WTC11 (cell line): ENCODE results near the gene PHF10. TPM values are rescaled to one million over a fixed set of nuclear protein-coding genes. Genes with fewer than 3 reads are reported as not detected.

ENCODE experiments used
- ATF1 ChIP-seq: sonication (generic); formaldehyde crosslinking; IDR thresholded peaks from 2 replicates; pipeline ENCODE4 v1.8.1; 2023; ENCODE audit warnings: mild to moderate bottlenecking, moderate library complexity, missing genetic modification reagents
- ATF3 ChIP-seq: sonication (generic); formaldehyde crosslinking; conservative IDR thresholded peaks from 2 replicates; pipeline ENCODE4 v1.8.1; 2022; ENCODE audit warnings: mild to moderate bottlenecking, missing genetic modification reagents
- CREM ChIP-seq: sonication (generic); formaldehyde crosslinking; IDR thresholded peaks from 2 replicates; pipeline ENCODE4 v1.8.1; 2022; ENCODE audit warnings: mild to moderate bottlenecking, missing genetic modification reagents, moderate library complexity
- FOXJ3 ChIP-seq: sonication (generic); formaldehyde crosslinking; IDR thresholded peaks from 2 replicates; pipeline ENCODE4 v1.9.0; 2021; ENCODE audit warnings: missing genetic modification reagents, mild to moderate bottlenecking, borderline replicate concordance
- GTF2I ChIP-seq: fragments of 250-450 bp; sonication (Bioruptor Pico); conservative IDR thresholded peaks from 2 replicates; pipeline ENCODE4 v1.4.0; 2021; ENCODE audit warnings: mild to moderate bottlenecking
- HMGXB4 ChIP-seq: sonication (generic); formaldehyde crosslinking; IDR thresholded peaks from 2 replicates; pipeline ENCODE4 v1.8.1; 2023; ENCODE audit warnings: mild to moderate bottlenecking, moderate library complexity, missing genetic modification reagents
- KAT7 ChIP-seq: sonication (generic); formaldehyde crosslinking; IDR thresholded peaks from 2 replicates; pipeline ENCODE4 v1.8.1; 2023; ENCODE audit warnings: missing genetic modification reagents, mild to moderate bottlenecking, borderline replicate concordance
- NFATC4 ChIP-seq: fragments of 250-450 bp; sonication (Bioruptor Pico); IDR thresholded peaks from 2 replicates; pipeline ENCODE4 v1.9.0; 2021; ENCODE audit warnings: mild to moderate bottlenecking
- OVOL2 ChIP-seq: fragments of 250-450 bp; sonication (Bioruptor Pico); IDR thresholded peaks from 2 replicates; pipeline ENCODE4 v1.9.0; 2021; ENCODE audit warnings: mild to moderate bottlenecking, borderline replicate concordance
- ZNF121 ChIP-seq: sonication (generic); formaldehyde crosslinking; IDR thresholded peaks from 2 replicates; pipeline ENCODE4 v1.8.0; 2023; ENCODE audit warnings: missing genetic modification reagents
- ZNF138 ChIP-seq: sonication (generic); formaldehyde crosslinking; conservative IDR thresholded peaks from 2 replicates; pipeline ENCODE4 v1.8.1; 2022; ENCODE audit warnings: mild to moderate bottlenecking, moderate library complexity, missing genetic modification reagents
- ZNF219 ChIP-seq: sonication (generic); formaldehyde crosslinking; IDR thresholded peaks from 2 replicates; pipeline ENCODE4 v1.8.0; 2023; ENCODE audit warnings: missing genetic modification reagents, mild to moderate bottlenecking, borderline replicate concordance
- ZNF263 ChIP-seq: sonication (generic); formaldehyde crosslinking; IDR thresholded peaks from 2 replicates; pipeline ENCODE4 v1.8.1; 2022; ENCODE audit warnings: low read depth, mild to moderate bottlenecking, moderate library complexity, missing genetic modification reagents
- ZNF423 ChIP-seq: fragments of 250-450 bp; sonication (Bioruptor Pico); IDR thresholded peaks from 2 replicates; pipeline ENCODE4 v2.1.2; 2022; ENCODE audit warnings: mild to moderate bottlenecking, moderate library complexity
- total RNA-seq: library from RNA; stranded (reverse); gene quantifications from 3 replicates; pipeline ENCODE4 v1.2.3, GENCODE V29; 2021
- TF ChIP-seq, protein P1 (sequence below): fragments of 250-450 bp; sonication (Bioruptor Pico); conservative IDR thresholded peaks from 2 replicates; pipeline ENCODE4 v1.9.0; 2021; ENCODE audit warnings: mild to moderate bottlenecking
- TF ChIP-seq, protein P2 (sequence below): sonication (generic); formaldehyde crosslinking; IDR thresholded peaks from 2 replicates; pipeline ENCODE4 v1.8.1; 2023; ENCODE audit warnings: mild to moderate bottlenecking, missing genetic modification reagents, borderline replicate concordance
- TF ChIP-seq, protein P3 (sequence below): sonication (generic); formaldehyde crosslinking; conservative IDR thresholded peaks from 2 replicates; pipeline ENCODE4 v1.8.1; 2023; ENCODE audit warnings: mild to moderate bottlenecking, low read depth, missing genetic modification reagents, moderate library complexity
- TF ChIP-seq, protein P4 (sequence below): sonication (generic); formaldehyde crosslinking; IDR thresholded peaks from 2 replicates; pipeline ENCODE4 v1.8.0; 2023; ENCODE audit warnings: mild to moderate bottlenecking, missing genetic modification reagents
- TF ChIP-seq, protein P5 (sequence below): fragments of 250-450 bp; sonication (Bioruptor Pico); IDR thresholded peaks from 2 replicates; pipeline ENCODE4 v1.9.0; 2021; ENCODE audit warnings: mild to moderate bottlenecking, borderline replicate concordance

Gene PHF10
- total RNA-seq, 1 experiment from 2014 or later, result 39.3 TPM

GRCh38 chr6:169751242-169752073, 27.2 kb upstream of the PHF10 start, which contains the start of the genes DYNLT2 and ERMARD (continued):
- no peak for TF ChIP-seq ZNF219 (CRISPR knock-in tag)
- TF ChIP-seq, protein P1, sequence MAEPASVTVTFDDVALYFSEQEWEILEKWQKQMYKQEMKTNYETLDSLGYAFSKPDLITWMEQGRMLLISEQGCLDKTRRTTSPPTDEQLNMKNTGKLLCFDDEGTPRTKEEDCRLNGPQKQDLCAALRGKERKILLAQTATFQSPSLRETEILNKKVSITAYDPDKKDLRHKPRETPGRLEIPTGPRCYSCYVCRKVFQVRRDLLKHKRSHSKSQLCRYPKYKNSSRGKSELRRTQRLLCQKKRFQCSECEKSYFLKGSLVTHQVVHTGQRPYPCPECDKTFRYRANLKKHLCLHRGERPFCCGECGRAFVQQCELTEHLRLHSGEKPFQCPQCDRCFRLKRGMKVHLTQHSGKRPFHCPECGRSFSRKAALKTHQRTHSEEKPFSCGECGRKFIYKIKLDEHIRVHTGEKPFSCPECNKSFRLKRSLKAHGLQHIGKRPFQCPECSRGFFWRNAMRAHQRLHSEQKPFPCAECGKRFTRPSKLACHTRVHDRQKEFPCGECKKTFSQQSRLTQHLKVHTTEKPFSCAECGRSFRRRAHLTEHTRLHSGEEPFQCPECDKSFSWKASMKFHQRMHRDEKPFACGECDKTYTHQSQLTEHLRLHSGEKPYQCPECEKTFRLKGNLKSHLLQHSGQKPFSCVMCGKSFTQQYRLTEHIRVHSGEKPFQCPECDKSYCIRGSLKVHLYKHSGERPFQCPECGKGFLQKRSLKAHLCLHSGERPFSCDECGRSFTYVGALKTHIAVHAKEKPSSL, result no peak
- no peak for TF ChIP-seq NFATC4 (CRISPR knock-in tag)
- TF ChIP-seq, protein P2, sequence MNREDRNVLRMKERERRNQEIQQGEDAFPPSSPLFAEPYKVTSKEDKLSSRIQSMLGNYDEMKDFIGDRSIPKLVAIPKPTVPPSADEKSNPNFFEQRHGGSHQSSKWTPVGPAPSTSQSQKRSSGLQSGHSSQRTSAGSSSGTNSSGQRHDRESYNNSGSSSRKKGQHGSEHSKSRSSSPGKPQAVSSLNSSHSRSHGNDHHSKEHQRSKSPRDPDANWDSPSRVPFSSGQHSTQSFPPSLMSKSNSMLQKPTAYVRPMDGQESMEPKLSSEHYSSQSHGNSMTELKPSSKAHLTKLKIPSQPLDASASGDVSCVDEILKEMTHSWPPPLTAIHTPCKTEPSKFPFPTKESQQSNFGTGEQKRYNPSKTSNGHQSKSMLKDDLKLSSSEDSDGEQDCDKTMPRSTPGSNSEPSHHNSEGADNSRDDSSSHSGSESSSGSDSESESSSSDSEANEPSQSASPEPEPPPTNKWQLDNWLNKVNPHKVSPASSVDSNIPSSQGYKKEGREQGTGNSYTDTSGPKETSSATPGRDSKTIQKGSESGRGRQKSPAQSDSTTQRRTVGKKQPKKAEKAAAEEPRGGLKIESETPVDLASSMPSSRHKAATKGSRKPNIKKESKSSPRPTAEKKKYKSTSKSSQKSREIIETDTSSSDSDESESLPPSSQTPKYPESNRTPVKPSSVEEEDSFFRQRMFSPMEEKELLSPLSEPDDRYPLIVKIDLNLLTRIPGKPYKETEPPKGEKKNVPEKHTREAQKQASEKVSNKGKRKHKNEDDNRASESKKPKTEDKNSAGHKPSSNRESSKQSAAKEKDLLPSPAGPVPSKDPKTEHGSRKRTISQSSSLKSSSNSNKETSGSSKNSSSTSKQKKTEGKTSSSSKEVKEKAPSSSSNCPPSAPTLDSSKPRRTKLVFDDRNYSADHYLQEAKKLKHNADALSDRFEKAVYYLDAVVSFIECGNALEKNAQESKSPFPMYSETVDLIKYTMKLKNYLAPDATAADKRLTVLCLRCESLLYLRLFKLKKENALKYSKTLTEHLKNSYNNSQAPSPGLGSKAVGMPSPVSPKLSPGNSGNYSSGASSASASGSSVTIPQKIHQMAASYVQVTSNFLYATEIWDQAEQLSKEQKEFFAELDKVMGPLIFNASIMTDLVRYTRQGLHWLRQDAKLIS (CRISPR knock-in tag), result peak; percentile 71; the same call in 1 of the 2 replicates
- 0 out of 2 replicates have a peak, but pooled peaks have one; percentile 27 for TF ChIP-seq ZNF423 (CRISPR knock-in tag)
- TF ChIP-seq ZNF121, result no peak
- no peak for TF ChIP-seq ZNF138
- peak; percentile 74 for TF ChIP-seq ATF1 (CRISPR knock-in tag)
- peak; percentile 98 for TF ChIP-seq CREM (CRISPR knock-in tag)
- peak; percentile 98 for TF ChIP-seq HMGXB4 (CRISPR knock-in tag)
- TF ChIP-seq KAT7 (CRISPR knock-in tag), result peak; percentile 98
- TF ChIP-seq, protein P3, sequence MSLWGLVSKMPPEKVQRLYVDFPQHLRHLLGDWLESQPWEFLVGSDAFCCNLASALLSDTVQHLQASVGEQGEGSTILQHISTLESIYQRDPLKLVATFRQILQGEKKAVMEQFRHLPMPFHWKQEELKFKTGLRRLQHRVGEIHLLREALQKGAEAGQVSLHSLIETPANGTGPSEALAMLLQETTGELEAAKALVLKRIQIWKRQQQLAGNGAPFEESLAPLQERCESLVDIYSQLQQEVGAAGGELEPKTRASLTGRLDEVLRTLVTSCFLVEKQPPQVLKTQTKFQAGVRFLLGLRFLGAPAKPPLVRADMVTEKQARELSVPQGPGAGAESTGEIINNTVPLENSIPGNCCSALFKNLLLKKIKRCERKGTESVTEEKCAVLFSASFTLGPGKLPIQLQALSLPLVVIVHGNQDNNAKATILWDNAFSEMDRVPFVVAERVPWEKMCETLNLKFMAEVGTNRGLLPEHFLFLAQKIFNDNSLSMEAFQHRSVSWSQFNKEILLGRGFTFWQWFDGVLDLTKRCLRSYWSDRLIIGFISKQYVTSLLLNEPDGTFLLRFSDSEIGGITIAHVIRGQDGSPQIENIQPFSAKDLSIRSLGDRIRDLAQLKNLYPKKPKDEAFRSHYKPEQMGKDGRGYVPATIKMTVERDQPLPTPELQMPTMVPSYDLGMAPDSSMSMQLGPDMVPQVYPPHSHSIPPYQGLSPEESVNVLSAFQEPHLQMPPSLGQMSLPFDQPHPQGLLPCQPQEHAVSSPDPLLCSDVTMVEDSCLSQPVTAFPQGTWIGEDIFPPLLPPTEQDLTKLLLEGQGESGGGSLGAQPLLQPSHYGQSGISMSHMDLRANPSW (CRISPR knock-in tag), result no peak
- no peak for TF ChIP-seq OVOL2 (CRISPR knock-in tag)
- no peak for TF ChIP-seq GTF2I (CRISPR knock-in tag)
- TF ChIP-seq, protein P4, sequence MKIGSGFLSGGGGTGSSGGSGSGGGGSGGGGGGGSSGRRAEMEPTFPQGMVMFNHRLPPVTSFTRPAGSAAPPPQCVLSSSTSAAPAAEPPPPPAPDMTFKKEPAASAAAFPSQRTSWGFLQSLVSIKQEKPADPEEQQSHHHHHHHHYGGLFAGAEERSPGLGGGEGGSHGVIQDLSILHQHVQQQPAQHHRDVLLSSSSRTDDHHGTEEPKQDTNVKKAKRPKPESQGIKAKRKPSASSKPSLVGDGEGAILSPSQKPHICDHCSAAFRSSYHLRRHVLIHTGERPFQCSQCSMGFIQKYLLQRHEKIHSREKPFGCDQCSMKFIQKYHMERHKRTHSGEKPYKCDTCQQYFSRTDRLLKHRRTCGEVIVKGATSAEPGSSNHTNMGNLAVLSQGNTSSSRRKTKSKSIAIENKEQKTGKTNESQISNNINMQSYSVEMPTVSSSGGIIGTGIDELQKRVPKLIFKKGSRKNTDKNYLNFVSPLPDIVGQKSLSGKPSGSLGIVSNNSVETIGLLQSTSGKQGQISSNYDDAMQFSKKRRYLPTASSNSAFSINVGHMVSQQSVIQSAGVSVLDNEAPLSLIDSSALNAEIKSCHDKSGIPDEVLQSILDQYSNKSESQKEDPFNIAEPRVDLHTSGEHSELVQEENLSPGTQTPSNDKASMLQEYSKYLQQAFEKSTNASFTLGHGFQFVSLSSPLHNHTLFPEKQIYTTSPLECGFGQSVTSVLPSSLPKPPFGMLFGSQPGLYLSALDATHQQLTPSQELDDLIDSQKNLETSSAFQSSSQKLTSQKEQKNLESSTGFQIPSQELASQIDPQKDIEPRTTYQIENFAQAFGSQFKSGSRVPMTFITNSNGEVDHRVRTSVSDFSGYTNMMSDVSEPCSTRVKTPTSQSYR (CRISPR knock-in tag), result no peak; the same call in 1 of the 2 replicates
- TF ChIP-seq FOXJ3 (CRISPR knock-in tag), result no peak
- no peak for TF ChIP-seq ZNF263 (CRISPR knock-in tag)
- TF ChIP-seq ATF3 (CRISPR knock-in tag), result no peak
- TF ChIP-seq, protein P5, sequence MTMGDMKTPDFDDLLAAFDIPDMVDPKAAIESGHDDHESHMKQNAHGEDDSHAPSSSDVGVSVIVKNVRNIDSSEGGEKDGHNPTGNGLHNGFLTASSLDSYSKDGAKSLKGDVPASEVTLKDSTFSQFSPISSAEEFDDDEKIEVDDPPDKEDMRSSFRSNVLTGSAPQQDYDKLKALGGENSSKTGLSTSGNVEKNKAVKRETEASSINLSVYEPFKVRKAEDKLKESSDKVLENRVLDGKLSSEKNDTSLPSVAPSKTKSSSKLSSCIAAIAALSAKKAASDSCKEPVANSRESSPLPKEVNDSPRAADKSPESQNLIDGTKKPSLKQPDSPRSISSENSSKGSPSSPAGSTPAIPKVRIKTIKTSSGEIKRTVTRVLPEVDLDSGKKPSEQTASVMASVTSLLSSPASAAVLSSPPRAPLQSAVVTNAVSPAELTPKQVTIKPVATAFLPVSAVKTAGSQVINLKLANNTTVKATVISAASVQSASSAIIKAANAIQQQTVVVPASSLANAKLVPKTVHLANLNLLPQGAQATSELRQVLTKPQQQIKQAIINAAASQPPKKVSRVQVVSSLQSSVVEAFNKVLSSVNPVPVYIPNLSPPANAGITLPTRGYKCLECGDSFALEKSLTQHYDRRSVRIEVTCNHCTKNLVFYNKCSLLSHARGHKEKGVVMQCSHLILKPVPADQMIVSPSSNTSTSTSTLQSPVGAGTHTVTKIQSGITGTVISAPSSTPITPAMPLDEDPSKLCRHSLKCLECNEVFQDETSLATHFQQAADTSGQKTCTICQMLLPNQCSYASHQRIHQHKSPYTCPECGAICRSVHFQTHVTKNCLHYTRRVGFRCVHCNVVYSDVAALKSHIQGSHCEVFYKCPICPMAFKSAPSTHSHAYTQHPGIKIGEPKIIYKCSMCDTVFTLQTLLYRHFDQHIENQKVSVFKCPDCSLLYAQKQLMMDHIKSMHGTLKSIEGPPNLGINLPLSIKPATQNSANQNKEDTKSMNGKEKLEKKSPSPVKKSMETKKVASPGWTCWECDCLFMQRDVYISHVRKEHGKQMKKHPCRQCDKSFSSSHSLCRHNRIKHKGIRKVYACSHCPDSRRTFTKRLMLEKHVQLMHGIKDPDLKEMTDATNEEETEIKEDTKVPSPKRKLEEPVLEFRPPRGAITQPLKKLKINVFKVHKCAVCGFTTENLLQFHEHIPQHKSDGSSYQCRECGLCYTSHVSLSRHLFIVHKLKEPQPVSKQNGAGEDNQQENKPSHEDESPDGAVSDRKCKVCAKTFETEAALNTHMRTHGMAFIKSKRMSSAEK (CRISPR knock-in tag), result no peak
